ENCODE results near the gene AMBRA1.

The AMBRA1 gene

GRCh38 chr11:46378811-46379481, 214.9 kb downstream of the AMBRA1 start:
- no peaks in the 10 kb centered on the region for H3K79me2 ChIP-seq (ENCODE audit: insufficient read depth, low read depth)
- H4K20me1 ChIP-seq (ENCODE audit: insufficient read depth), result no peaks in the 10 kb centered on the region
- no peak overlapping the region for H3K4me3 ChIP-seq (IDR thresholded peaks at IDR 0.05; ENCODE audit: insufficient read depth, low read depth, low read length)
- peaks cover 9% of the 10 kb centered on the region for H3K4me1 ChIP-seq (ENCODE audit: low read depth, poor library complexity, severe bottlenecking)
- no peak overlapping the region for H2AFZ ChIP-seq (ENCODE audit: low read depth)
- H3K9ac ChIP-seq, result no peak overlapping the region
- no peaks in the 10 kb centered on the region for H3K36me3 ChIP-seq (ENCODE audit: insufficient read depth)
- peaks cover 15% of the 10 kb centered on the region for H3K27me3 ChIP-seq (ENCODE audit: insufficient read depth, low read depth)
- no peak overlapping the region for H3K4me2 ChIP-seq
- TF ChIP-seq CTCF (conservative IDR thresholded peaks at IDR 0.05; ENCODE audit: low read depth, low read length), result no peak
- no peak overlapping the region for H3K27ac ChIP-seq

- Histone ChIP-seq H3K4me2 (no peak overlapping the region), H3K4me1 (ENCODE audit: low read depth, poor library complexity, severe bottlenecking) (peaks cover 9% of the 10 kb centered on the region), H2AFZ (ENCODE audit: low read depth) (no peak overlapping the region), H3K9ac (no peak overlapping the region), H4K20me1 (ENCODE audit: insufficient read depth) (no peaks in the 10 kb centered on the region), H3K36me3 (ENCODE audit: insufficient read depth) (no peaks in the 10 kb centered on the region), H3K27ac (no peak overlapping the region), H3K4me3 (IDR thresholded peaks at IDR 0.05; ENCODE audit: insufficient read depth, low read depth, low read length) (no peak overlapping the region), H3K27me3 (ENCODE audit: insufficient read depth, low read depth) (peaks cover 15% of the 10 kb centered on the region), H3K79me2 (ENCODE audit: insufficient read depth, low read depth) (no peaks in the 10 kb centered on the region)
- TF ChIP-seq CTCF (conservative IDR thresholded peaks at IDR 0.05; ENCODE audit: low read depth, low read length), result no peak
Observed at GRCh38 chr11:46378296-46378695, 215.5 kb downstream of the AMBRA1 start.

- no peak overlapping the region for H3K27ac ChIP-seq
- H3K27me3 ChIP-seq (ENCODE audit: insufficient read depth, low read depth), result peaks cover 11% of the 10 kb centered on the region
- no peak overlapping the region for H2AFZ ChIP-seq (ENCODE audit: low read depth)
- TF ChIP-seq CTCF (conservative IDR thresholded peaks at IDR 0.05; ENCODE audit: low read depth, low read length), result no peak
- no peaks in the 10 kb centered on the region for H3K36me3 ChIP-seq (ENCODE audit: insufficient read depth)
- H3K4me3 ChIP-seq (IDR thresholded peaks at IDR 0.05; ENCODE audit: insufficient read depth, low read depth, low read length), result no peak overlapping the region
- H3K4me2 ChIP-seq, result no peak overlapping the region
- H4K20me1 ChIP-seq (ENCODE audit: insufficient read depth), result no peaks in the 10 kb centered on the region
- H3K9ac ChIP-seq, result no peak overlapping the region
- no peaks in the 10 kb centered on the region for H3K79me2 ChIP-seq (ENCODE audit: insufficient read depth, low read depth)
- peaks cover 9% of the 10 kb centered on the region for H3K4me1 ChIP-seq (ENCODE audit: low read depth, poor library complexity, severe bottlenecking)
Observed at GRCh38 chr11:46377831-46378230, 216.0 kb downstream of the AMBRA1 start.

GRCh38 chr11:46377290-46377689, 216.5 kb downstream of the AMBRA1 start:
- H3K4me3 ChIP-seq (IDR thresholded peaks at IDR 0.05; ENCODE audit: insufficient read depth, low read depth, low read length), result no peak overlapping the region
- H3K36me3 ChIP-seq (ENCODE audit: insufficient read depth), result no peaks in the 10 kb centered on the region
- TF ChIP-seq CTCF (conservative IDR thresholded peaks at IDR 0.05; ENCODE audit: low read depth, low read length), result no peak
- H3K79me2 ChIP-seq (ENCODE audit: insufficient read depth, low read depth), result no peaks in the 10 kb centered on the region
- H3K27me3 ChIP-seq (ENCODE audit: insufficient read depth, low read depth), result peaks cover 6% of the 10 kb centered on the region; the same call in 1 of the 2 replicates
- H3K27ac ChIP-seq, result no peak overlapping the region
- H3K4me2 ChIP-seq, result no peak overlapping the region
- no peak overlapping the region for H2AFZ ChIP-seq (ENCODE audit: low read depth)
- H4K20me1 ChIP-seq (ENCODE audit: insufficient read depth), result no peaks in the 10 kb centered on the region
- no peak overlapping the region for H3K9ac ChIP-seq
- H3K4me1 ChIP-seq (ENCODE audit: low read depth, poor library complexity, severe bottlenecking), result peaks cover 9% of the 10 kb centered on the region

Data from KMS-11 (cell line).